Adrenal gland (tissue), 12 donors: Measurements from ENCODE around the gene MITF. TPM values are rescaled to one million over a fixed set of nuclear protein-coding genes. Genes with fewer than 3 reads are reported as not detected.

ENCODE experiments used
- DNase-seq, 7 donors: peaks; one replicate each; pipeline ENCODE4 v3.0.0-alpha.2; 2019 to 2020
- H3K27ac ChIP-seq, 5 donors: fragments of 200-600 bp; sonication (generic) in 4 of 5; 1 replicate in 3 of 5; 2 replicates in 2 of 5; pipeline versions ENCODE4 v1.5.1 to v1.8.0; 2016 to 2020; ENCODE audit warnings: mild to moderate bottlenecking in 1 of 5
- H3K27me3 ChIP-seq: fragments of 200-600 bp; 2 replicates; pipeline ENCODE4 v1.8.0; 2021
- H3K36me3 ChIP-seq, 2 donors: fragments of 200-600 bp; replicated peaks in 1 of 2; 1 replicate in 1 of 2; 2 replicates in 1 of 2; pipeline versions ENCODE4 v1.5.1 to v1.8.0; 2018 to 2022
- H3K4me1 ChIP-seq, 2 donors: fragments of 200-600 bp; replicated peaks in 1 of 2; 1 replicate in 1 of 2; 2 replicates in 1 of 2; pipeline versions ENCODE4 v1.5.1 to v1.8.0; 2018 to 2021
- H3K4me3 ChIP-seq, 4 donors: fragments of 200-600 bp; sonication (generic) in 3 of 4; one replicate each; pipeline ENCODE4 v1.5.1; 2016 to 2018
- H3K9me3 ChIP-seq, 3 donors: fragments of 200-600 bp; sonication (generic) in 1 of 3; replicated peaks in 1 of 3; 1 replicate in 2 of 3; 2 replicates in 1 of 3; pipeline versions ENCODE4 v1.5.1 to v1.8.0; 2016 to 2021
- CTCF ChIP-seq, 6 experiments: fragments of 450-650 bp in 4 of 6; fragments of 200-600 bp in 2 of 6; sonication (generic) in 1 of 6; IDR thresholded peaks; 1 replicate in 5 of 6; 2 replicates in 1 of 6; pipeline versions ENCODE4 v1.5.1 to v1.8.0; 2016 to 2021; ENCODE audit warnings: antibody characterized with exemption in 6 of 6, mild to moderate bottlenecking in 2 of 6, moderate library complexity in 1 of 6
- POLR2A ChIP-seq, 2 donors: fragments of 450-650 bp; IDR thresholded peaks; one replicate each; pipeline ENCODE4 v1.6.1; 2017; ENCODE audit warnings: antibody characterized with exemption in 2 of 2, mild to moderate bottlenecking in 2 of 2, moderate library complexity in 1 of 2
- WGBS, 4 donors: extraction: QIAGEN DNeasy Blood & Tissue Kit in 2 of 4; methylation state at CpG; one replicate each; pipeline versions ENCODE4 v1.1.5 to v1.1.7; 2013 to 2017; 5-methylcytosine and 5-hydroxymethylcytosine counted together
- intact Hi-C, 2 donors: fragments of 100-400 bp; cut with DNase I; formaldehyde crosslinking; loops; one replicate each; pipeline versions ENCODE4 v1.14.1 to v1.15.0; 2022 to 2023
- polyA plus RNA-seq, 3 donors: library from polyadenylated mRNA; stranded (reverse); fragments of 200-250 nt in 2 of 3; fragments of 350-450 nt in 1 of 3; fragmentation: Illumina TruSeq in 1 of 3; extraction: RNeasy Lipid Tissue Mini Kit (QIAGEN cat#74804) in 1 of 3; gene quantifications; one replicate each; pipeline ENCODE4 v1.2.3, GENCODE V29; 2013 to 2014
- small RNA-seq, 2 donors: library from RNA; depleted of rRNA; stranded (forward); fragments of <200 nt; gene quantifications; one replicate each; pipeline ENCODE3, GENCODE V24; 2016
- total RNA-seq, 9 donors: library from RNA; depleted of rRNA in 4 of 9; stranded (reverse); fragments of >200 nt in 4 of 9; fragments of 120-200 nt in 1 of 9; fragmentation: NEBNext Ultra II Directional in 1 of 9; extraction: Animal tissue kit (Norgen Biotek cat#: 25700) in 1 of 9; gene quantifications; one replicate each; pipeline versions ENCODE4 v1.1.0 to v1.2.4, GENCODE V29; 2013 to 2023
- donor health status: healthy with polysubstance abuse.
- donor health status: Bipolar disorder and iron deficiency.
- donor health status: DM: yes; HTN: yes; CAD: no.
- donor health status: DM: no; HTN: no; CAD: no.
- donor health status: DM: no; HTN: no; CAD: no.
- donor health status: DM: yes; HTN: yes; CAD: no.

The MITF gene
- total and polyA plus RNA-seq, 12 donors, result 2.4 to 23.4 (median 10.6) TPM

- no peak overlapping the region for H3K27ac ChIP-seq
- intact Hi-C loops, result no loop called here
- WGBS, 4 donors, result 63 to 82% (median 71%) methylated on average over 2 of the region's 2 CpGs
Observed at GRCh38 chr3:70010346-70010745, 271.1 kb downstream of the MITF start.

GRCh38 chr3:70011582-70011981, 272.3 kb downstream of the MITF start:
- DNase-seq, result no peak
- 23 to 68% (median 61%) methylated on average over 1 of the region's 1 CpG for WGBS, 4 donors
- Histone ChIP-seq H3K27me3 (no peaks in the 10 kb centered on the region), H3K9me3 (no peaks in the 10 kb centered on the region), H3K4me3 (no peak overlapping the region), H3K36me3 (no peaks in the 10 kb centered on the region), H3K4me1 (no peaks in the 10 kb centered on the region), H3K27ac (no peak overlapping the region)
- intact Hi-C loops, result no loop called here
- no peak for TF ChIP-seq POLR2A (IDR thresholded peaks at IDR 0.05)
- TF ChIP-seq CTCF (IDR thresholded peaks at IDR 0.05), result no peak

More at GRCh38 chr3:70010346-70010745, 271.1 kb downstream of the MITF start:
- Histone ChIP-seq H3K4me3 (no peak overlapping the region), H3K36me3 (no peaks in the 10 kb centered on the region), H3K4me1 (no peaks in the 10 kb centered on the region), H3K9me3 (no peaks in the 10 kb centered on the region), H3K27me3 (no peaks in the 10 kb centered on the region)
- TF ChIP-seq POLR2A (IDR thresholded peaks at IDR 0.05) (no peak), CTCF (IDR thresholded peaks at IDR 0.05) (no peak)
- no peak for DNase-seq

Small RNAs within 50 kb of the gene (small RNA-seq; reads per million reads assigned to genes)
- gene RN7SL418P, result 0 to 0.12 reads per million in 2 donors
